ENCODE data around the gene PIGQ.

The PIGQ gene

DNA sequence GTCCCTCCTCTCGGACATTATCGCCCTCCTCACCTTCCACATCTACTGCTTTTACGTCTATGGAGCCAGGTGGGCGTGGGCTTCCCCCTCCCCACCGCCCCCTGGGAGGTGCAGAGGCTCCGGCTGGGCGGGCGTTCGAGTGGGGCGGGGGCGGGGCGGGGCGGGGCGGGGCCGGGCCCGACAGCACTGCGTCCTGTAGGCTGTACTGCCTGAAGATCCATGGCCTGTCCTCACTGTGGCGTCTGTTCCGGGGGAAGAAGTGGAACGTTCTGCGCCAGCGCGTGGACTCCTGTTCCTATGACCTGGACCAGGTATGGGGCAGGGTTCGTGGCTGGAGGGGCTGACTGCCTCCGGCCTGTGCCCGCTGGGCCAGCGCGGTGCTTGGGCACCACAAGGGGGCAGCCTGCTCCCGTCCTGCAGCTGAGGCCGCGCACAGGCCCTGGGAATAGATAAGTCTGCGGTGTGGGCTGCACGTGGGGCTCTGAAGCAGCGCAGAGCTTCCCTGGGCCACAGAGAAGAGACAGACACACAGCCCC is 9.2 kb downstream of the PIGQ start:
- no peaks in the 10 kb centered on the region for H3K27me3 ChIP-seq (replicated peaks; ENCODE audit: control insufficient read depth, insufficient read depth, low read length)
- no peaks in the 10 kb centered on the region for H3K4me1 ChIP-seq (ENCODE audit: control insufficient read depth, insufficient read depth, low read length)
- peaks cover 14% of the 10 kb centered on the region for H3K36me3 ChIP-seq (ENCODE audit: control insufficient read depth, insufficient read depth, low read length, severe bottlenecking)
- no peak overlapping the region for H3K9ac ChIP-seq (ENCODE audit: low read length)
- no peak overlapping the region for H3K4me3 ChIP-seq (ENCODE audit: low read length)
- DNase-seq (ENCODE audit: low read depth), result peak; percentile 69
- no peaks in the 10 kb centered on the region for H3K9me3 ChIP-seq (ENCODE audit: control insufficient read depth, low read length)

DNA sequence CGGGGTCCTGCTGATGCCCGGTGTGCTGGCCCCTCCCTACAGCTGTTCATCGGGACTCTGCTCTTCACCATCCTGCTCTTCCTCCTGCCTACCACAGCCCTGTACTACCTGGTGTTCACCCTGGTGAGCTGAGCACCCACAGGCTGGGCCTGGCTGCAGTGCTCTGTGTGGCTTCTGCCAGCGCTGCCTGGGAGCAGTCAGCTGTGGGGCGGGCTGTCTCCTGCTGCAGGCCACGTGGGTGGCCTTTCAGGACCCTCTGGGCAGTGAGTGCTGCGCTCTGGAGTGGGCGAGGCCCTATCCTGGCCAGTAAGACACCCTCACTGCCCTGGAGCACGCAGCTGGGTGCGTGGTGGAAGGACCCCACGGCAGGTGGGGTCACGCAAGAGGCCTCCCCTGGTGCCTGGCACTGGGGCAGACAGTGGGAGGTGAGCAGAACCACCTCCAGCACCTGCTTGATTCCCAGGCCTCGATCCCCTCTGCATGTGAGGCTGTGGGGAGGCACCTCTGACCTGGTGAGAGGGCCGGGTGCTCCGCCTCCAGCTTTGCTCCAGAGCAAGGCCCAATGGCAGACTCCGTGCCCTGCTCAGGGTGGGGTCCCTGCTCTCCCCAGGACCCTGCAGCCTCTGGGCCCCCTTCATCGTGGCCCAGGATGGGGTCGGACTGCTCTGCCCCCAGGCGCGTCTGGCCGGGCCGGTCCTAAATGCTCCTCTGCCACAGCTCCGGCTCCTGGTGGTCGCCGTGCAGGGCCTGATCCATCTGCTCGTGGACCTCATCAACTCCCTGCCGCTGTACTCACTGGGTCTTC is 10.6 kb downstream of the PIGQ start:
- Histone ChIP-seq H3K9me3 (ENCODE audit: control insufficient read depth, low read length) (no peaks in the 10 kb centered on the region), H3K36me3 (ENCODE audit: control insufficient read depth, insufficient read depth, low read length, severe bottlenecking) (peaks cover under 1% of the 10 kb centered on the region), H3K9ac (ENCODE audit: low read length) (no peak overlapping the region), H3K4me3 (ENCODE audit: low read length) (no peak overlapping the region), H3K27me3 (replicated peaks; ENCODE audit: control insufficient read depth, insufficient read depth, low read length) (no peaks in the 10 kb centered on the region), H3K4me1 (ENCODE audit: control insufficient read depth, insufficient read depth, low read length) (peaks cover under 1% of the 10 kb centered on the region)
- DNase-seq (ENCODE audit: low read depth), result no peak

DNA sequence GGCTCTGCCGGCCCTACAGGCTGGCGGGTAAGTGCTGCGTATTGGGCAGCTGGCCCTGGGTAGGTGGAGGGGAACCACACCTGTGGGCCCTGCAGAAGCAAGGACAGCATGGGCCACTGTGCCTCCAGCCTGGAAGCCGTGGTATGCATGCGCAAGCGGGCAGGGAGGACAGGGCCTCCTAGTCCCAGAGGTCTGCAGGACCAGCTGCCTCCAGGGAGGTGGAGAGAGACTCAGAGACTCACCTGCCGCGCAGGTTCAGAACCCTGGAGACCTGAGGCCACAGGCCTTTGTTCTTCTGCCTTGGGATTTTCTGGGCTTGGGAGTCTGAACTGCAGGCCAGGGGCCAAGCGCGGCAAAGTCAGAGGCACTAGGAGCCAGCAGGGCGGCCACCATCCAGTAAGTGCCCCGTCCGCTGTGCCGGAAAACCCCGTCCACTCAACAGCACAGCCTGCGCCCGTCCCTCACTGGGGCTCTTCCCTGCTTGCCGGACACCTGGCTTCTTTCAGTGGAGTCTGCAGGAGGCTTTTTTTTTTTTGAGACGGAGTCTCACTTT is 11.3 kb downstream of the PIGQ start:
- Histone ChIP-seq H3K27me3 (replicated peaks; ENCODE audit: control insufficient read depth, insufficient read depth, low read length) (no peaks in the 10 kb centered on the region), H3K9me3 (ENCODE audit: control insufficient read depth, low read length) (no peaks in the 10 kb centered on the region)
- DNase-seq (ENCODE audit: low read depth), result no peak

DNA sequence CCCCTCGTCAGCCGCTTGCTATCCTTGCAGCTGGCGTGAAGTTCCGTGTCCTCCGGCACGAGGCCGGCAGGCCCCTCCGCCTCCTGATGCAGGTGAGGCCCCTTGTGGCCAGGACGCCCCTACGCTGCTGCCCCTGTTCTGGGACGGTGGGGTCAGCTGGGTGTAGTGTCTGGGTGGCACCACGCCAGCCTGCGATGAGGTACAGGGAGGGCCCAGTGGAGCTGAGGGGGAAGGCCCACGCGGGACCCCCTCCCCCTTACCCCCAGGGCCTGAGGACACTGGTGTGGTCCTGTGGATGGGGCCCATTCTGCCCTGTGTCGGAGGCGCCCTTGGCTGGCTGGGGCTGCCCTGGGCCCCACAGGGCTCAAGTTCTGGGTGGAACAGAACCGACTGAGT is 12.4 kb downstream of the PIGQ start:
- Histone ChIP-seq H3K9me3 (ENCODE audit: control insufficient read depth, low read length) (no peaks in the 10 kb centered on the region), H3K4me1 (ENCODE audit: control insufficient read depth, insufficient read depth, low read length) (peaks cover 19% of the 10 kb centered on the region), H3K36me3 (ENCODE audit: control insufficient read depth, insufficient read depth, low read length, severe bottlenecking) (no peaks in the 10 kb centered on the region), H3K4me3 (ENCODE audit: low read length) (no peak overlapping the region), H3K27me3 (replicated peaks; ENCODE audit: control insufficient read depth, insufficient read depth, low read length) (no peaks in the 10 kb centered on the region), H3K9ac (ENCODE audit: low read length) (no peak overlapping the region)
- DNase-seq (ENCODE audit: low read depth), result no peak

More for the DNA sequence above, 11.3 kb downstream of the PIGQ start:
- H3K36me3 ChIP-seq (ENCODE audit: control insufficient read depth, insufficient read depth, low read length, severe bottlenecking), result no peaks in the 10 kb centered on the region
- H3K9ac ChIP-seq (ENCODE audit: low read length), result no peak overlapping the region
- peaks cover 7% of the 10 kb centered on the region for H3K4me1 ChIP-seq (ENCODE audit: control insufficient read depth, insufficient read depth, low read length)
- H3K4me3 ChIP-seq (ENCODE audit: low read length), result no peak overlapping the region

DNA sequence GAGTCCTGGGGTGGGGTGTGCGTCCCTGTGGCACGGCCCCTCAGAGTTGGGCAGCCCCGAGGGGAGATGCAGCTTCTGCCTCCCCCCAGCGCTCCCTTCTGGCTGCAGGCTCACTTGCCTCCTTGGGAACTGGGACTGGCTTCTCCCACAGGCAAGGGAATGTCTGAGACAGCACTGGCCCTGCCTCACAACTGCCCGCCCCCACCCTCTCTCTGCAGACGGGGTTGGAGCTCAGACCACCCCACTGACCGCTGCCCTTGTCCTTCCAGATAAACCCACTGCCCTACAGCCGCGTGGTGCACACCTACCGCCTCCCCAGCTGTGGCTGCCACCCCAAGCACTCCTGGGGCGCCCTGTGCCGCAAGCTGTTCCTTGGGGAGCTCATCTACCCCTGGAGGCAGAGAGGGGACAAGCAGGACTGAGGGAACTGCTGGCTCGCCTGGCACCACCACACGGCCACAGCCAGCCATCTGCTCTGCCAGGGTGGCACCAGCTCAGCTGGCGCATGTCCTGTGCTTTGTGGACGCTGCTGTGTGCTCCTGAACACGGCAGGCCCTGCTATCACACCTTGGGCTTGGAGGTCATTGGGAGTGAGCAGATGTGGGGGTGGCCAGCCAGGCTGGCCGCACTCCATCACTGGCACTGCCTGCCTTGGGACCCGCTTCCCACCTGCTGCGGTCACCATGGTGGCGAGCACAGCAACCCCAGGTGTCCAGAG is 13.0 kb downstream of the PIGQ start:
- Histone ChIP-seq H3K4me3 (ENCODE audit: low read length) (no peak overlapping the region), H3K4me1 (ENCODE audit: control insufficient read depth, insufficient read depth, low read length) (peaks cover 25% of the 10 kb centered on the region), H3K9me3 (ENCODE audit: control insufficient read depth, low read length) (no peaks in the 10 kb centered on the region), H3K9ac (ENCODE audit: low read length) (no peak overlapping the region), H3K36me3 (ENCODE audit: control insufficient read depth, insufficient read depth, low read length, severe bottlenecking) (no peaks in the 10 kb centered on the region), H3K27me3 (replicated peaks; ENCODE audit: control insufficient read depth, insufficient read depth, low read length) (no peaks in the 10 kb centered on the region)
- no peak for DNase-seq (ENCODE audit: low read depth)

DNA sequence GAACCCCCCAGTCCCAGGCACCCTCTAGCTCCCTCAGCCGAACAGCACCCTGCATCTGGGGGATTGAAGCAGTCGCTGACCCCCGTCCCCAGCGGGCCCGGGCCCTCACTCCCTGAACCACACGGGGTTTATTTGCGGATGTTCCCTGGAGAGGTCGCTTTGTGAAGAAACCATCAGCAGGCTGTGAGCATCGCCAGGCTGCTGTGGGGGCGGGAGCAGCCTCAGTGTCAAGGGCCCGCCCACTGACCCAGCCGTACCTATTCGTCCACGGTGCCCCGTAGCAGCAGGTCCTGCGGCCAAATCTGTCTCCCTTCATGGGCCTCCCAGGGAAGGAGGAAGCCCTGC is 13.7 kb downstream of the PIGQ start:
- H3K4me3 ChIP-seq (ENCODE audit: low read length), result no peak overlapping the region
- H3K36me3 ChIP-seq (ENCODE audit: control insufficient read depth, insufficient read depth, low read length, severe bottlenecking), result no peaks in the 10 kb centered on the region
- H3K4me1 ChIP-seq (ENCODE audit: control insufficient read depth, insufficient read depth, low read length), result peaks cover 31% of the 10 kb centered on the region
- H3K9ac ChIP-seq (ENCODE audit: low read length), result no peak overlapping the region
- H3K27me3 ChIP-seq (replicated peaks; ENCODE audit: control insufficient read depth, insufficient read depth, low read length), result no peaks in the 10 kb centered on the region
- no peaks in the 10 kb centered on the region for H3K9me3 ChIP-seq (ENCODE audit: control insufficient read depth, low read length)
- DNase-seq (ENCODE audit: low read depth), result no peak

DNA sequence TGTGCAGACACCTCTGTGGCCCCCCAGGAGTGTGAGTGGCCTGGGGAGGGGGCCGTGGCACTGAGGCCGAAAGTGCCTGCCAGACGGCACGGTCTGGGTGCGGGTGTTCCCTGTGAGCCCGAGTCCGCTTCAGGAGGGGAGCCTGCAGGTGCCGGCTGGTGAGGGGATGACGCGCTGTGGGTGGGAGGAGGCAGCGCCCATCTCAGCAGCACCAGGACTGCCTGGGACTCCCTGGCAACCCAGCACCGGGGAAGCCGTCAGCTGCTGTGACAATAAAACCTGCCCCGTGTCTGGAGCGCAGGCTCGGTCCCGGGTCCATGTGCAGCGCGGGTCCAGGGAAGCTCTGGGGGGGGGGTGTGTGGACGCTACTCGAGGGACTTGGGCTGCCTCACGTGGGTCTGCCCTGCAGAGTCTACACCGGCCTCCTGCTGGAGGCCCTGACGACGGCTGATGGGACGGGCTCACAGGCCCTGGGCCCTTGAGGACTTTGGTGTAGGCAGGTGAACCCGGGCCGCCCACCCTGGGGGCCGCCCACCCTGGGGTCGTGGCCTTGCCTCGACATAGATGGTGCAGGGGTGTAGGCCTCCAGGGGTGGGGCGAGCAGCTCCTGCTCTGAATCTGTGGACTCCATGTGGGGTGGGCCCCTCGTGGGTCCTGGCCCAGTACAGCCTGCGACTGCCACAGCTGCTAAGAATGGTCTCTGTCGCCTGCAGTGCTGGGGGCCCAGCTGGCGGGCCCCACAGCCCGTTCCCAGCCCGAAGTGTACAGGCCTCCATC is 14.2 kb downstream of the PIGQ start:
- Histone ChIP-seq H3K4me3 (ENCODE audit: low read length) (no peak overlapping the region), H3K9me3 (ENCODE audit: control insufficient read depth, low read length) (no peaks in the 10 kb centered on the region), H3K9ac (ENCODE audit: low read length) (no peak overlapping the region), H3K27me3 (replicated peaks; ENCODE audit: control insufficient read depth, insufficient read depth, low read length) (no peaks in the 10 kb centered on the region), H3K36me3 (ENCODE audit: control insufficient read depth, insufficient read depth, low read length, severe bottlenecking) (no peaks in the 10 kb centered on the region), H3K4me1 (ENCODE audit: control insufficient read depth, insufficient read depth, low read length) (peaks cover 31% of the 10 kb centered on the region)
- no peak for DNase-seq (ENCODE audit: low read depth)

DNA sequence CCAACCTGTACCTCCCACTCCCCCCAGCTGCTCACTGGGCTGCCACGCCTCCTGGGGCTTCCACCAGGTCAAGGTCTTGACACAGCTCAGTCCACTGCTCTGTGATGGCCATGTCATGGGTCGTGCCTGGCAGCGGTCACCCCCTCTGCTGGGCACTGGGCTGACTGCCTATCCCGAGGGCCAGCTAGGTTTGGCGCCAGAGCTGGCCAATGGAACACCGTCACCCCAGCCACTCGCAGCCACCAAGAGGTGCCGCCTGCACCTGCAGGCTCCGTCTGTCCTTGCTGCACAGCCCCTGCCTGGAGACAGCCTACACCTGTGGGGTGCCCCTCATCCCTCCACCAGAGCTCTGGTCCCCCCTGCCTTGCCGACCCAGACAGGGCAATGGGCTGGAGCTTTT is 15.6 kb downstream of the PIGQ start:
- H3K9me3 ChIP-seq (ENCODE audit: control insufficient read depth, low read length), result no peaks in the 10 kb centered on the region
- H3K9ac ChIP-seq (ENCODE audit: low read length), result no peak overlapping the region
- no peaks in the 10 kb centered on the region for H3K27me3 ChIP-seq (replicated peaks; ENCODE audit: control insufficient read depth, insufficient read depth, low read length)
- H3K36me3 ChIP-seq (ENCODE audit: control insufficient read depth, insufficient read depth, low read length, severe bottlenecking), result no peaks in the 10 kb centered on the region
- H3K4me1 ChIP-seq (ENCODE audit: control insufficient read depth, insufficient read depth, low read length), result peaks cover 31% of the 10 kb centered on the region
- H3K4me3 ChIP-seq (ENCODE audit: low read length), result no peak overlapping the region
- DNase-seq (ENCODE audit: low read depth), result no peak

DNA sequence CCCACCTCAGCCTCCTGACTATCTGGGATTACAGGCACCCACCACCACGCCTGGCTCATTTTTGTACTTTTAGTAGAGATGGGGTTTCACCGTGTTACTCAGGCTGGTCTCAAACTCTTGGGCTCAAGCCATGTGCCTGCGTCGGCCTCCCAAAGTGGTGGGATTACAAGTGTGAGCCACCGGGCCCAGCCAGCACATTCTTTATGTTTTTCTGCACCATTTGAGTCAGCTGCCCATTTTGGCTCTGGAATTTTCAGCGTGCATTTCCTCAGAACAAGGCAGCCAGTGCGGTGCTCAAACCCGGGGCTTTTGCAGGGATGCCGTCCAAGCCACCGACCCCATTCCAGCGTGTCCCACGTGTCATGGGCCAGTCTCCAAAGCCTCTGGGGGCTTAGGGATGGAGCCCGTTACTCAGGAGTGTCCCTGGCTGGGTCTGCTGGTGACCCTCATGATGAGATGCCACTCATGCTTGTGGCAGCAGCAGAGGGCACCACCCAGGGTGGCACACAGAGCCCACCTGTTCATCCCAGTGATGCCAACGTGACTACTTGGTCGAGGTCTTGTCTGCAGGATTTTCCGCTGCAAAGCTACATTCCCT is 16.4 kb downstream of the PIGQ start:
- H3K9ac ChIP-seq (ENCODE audit: low read length), result peak overlapping the region; percentile 20
- H3K4me1 ChIP-seq (ENCODE audit: control insufficient read depth, insufficient read depth, low read length), result peaks cover 37% of the 10 kb centered on the region
- no peaks in the 10 kb centered on the region for H3K36me3 ChIP-seq (ENCODE audit: control insufficient read depth, insufficient read depth, low read length, severe bottlenecking)
- no peak overlapping the region for H3K4me3 ChIP-seq (ENCODE audit: low read length)
- peak; percentile 43 for DNase-seq (ENCODE audit: low read depth)
- no peaks in the 10 kb centered on the region for H3K9me3 ChIP-seq (ENCODE audit: control insufficient read depth, low read length)
- no peaks in the 10 kb centered on the region for H3K27me3 ChIP-seq (replicated peaks; ENCODE audit: control insufficient read depth, insufficient read depth, low read length)

DNA sequence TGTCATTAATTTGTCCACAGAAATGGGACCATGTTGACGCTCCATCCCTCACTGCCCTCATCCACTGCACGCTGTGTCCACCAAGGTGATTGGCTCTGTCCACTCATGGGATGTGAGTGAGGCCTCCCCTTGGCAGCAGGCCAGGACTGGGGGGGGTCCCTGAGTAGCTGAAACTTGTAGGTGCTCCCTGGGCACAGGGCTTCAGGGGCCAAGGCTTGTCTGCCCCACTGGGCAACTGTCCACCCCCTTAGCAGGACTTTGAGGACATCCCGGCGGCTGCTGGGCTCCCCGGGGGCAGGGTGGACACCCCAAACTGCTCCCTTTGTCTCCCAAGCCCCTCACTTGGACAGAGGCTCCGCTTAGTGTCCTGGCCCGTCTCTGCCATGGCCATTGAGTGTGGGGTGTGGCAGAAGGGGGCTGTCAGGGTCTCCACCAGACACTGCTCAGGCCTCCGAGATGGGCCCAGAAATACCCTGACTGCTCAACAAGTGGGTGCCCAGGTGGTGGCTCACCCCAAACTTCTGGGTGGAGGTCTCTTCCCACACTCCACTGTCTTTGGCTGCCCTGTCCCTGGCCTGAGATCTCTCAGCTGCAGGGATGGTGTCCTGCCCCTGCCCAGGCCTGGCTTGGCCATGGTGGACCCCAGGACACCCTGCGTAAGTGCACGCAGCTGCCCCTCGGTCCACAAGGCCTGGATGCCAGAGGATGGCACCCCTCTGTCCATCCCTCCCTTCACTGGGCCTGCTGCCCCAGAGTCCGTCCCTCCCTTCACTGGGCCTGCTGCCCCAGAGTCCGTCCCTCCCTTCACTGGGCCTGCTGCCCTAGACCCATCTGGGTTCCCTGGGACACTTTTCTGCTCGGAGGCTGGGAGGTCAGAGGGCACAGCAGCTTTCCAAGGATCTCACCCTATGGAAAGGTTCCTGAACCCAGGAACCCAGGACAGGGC is 17.1 kb downstream of the PIGQ start:
- no peaks in the 10 kb centered on the region for H3K27me3 ChIP-seq (replicated peaks; ENCODE audit: control insufficient read depth, insufficient read depth, low read length)
- H3K4me3 ChIP-seq (ENCODE audit: low read length), result peak overlapping the region; percentile 86
- H3K9me3 ChIP-seq (ENCODE audit: control insufficient read depth, low read length), result no peaks in the 10 kb centered on the region
- no peak for DNase-seq (ENCODE audit: low read depth)
- peaks cover 42% of the 10 kb centered on the region for H3K4me1 ChIP-seq (ENCODE audit: control insufficient read depth, insufficient read depth, low read length)
- H3K9ac ChIP-seq (ENCODE audit: low read length), result peak overlapping the region; percentile 92
- no peaks in the 10 kb centered on the region for H3K36me3 ChIP-seq (ENCODE audit: control insufficient read depth, insufficient read depth, low read length, severe bottlenecking)
